ENCODE measurements around the gene HSD3B1. TPM values are rescaled to one million over a fixed set of nuclear protein-coding genes. Genes with fewer than 3 reads are reported as not detected.

The HSD3B1 gene
- polyA plus RNA-seq, 1 donor (not counting 4 experiments of a cell fraction or from before 2014, with no cell fraction given), result 0.34 TPM

- no peak overlapping the region for H3K4me2 ChIP-seq (ENCODE audit: control insufficient read depth, extremely low read depth, insufficient read depth, low read depth, low read length)
- H3K36me3 ChIP-seq (ENCODE audit: control insufficient read depth in 2 of 2, extremely low read depth in 1 of 2, insufficient read depth in 2 of 2, low read length in 2 of 2), result no peaks in the 10 kb centered on the region
- H3K4me3 ChIP-seq (ENCODE audit: control insufficient read depth in 2 of 3, extremely low read depth in 1 of 3, insufficient read depth in 2 of 3, low read depth in 1 of 3, low read length in 3 of 3), result no peak overlapping the region
- DNase-seq (ENCODE audit: low read depth, low spot score) (no peak), FAIRE-seq (no peak)
- H3K9ac ChIP-seq (ENCODE audit: control insufficient read depth, extremely low read depth, insufficient read depth, low read length), result no peak overlapping the region
- dilution Hi-C loops (cut with MboI; ENCODE audit: extremely low pct_ligation_motif_present, low sequenced_read_pairs), result no loop called here
- H4K20me1 ChIP-seq (ENCODE audit: control insufficient read depth, extremely low read depth, insufficient read depth, low read length), result no peaks in the 10 kb centered on the region
- peaks cover 6% of the 10 kb centered on the region for H3K4me1 ChIP-seq (ENCODE audit: control insufficient read depth, extremely low read depth, insufficient read depth, low read length)
- H3K9me3 ChIP-seq (ENCODE audit: control insufficient read depth, low read depth, low read length), result no peaks in the 10 kb centered on the region
- no peak overlapping the region for H3K27ac ChIP-seq (ENCODE audit: control insufficient read depth, insufficient read depth, low read length)
- no peaks in the 10 kb centered on the region for H3K79me2 ChIP-seq (ENCODE audit: control insufficient read depth, insufficient read depth, low read length)
- H3K27me3 ChIP-seq (ENCODE audit: control insufficient read depth, extremely low read depth, insufficient read depth, low read length), result peaks cover 3% of the 10 kb centered on the region
- H3K9me1 ChIP-seq (ENCODE audit: control insufficient read depth, extremely low read depth, insufficient read depth, low read length), result no peaks in the 10 kb centered on the region
- no peak overlapping the region for H2AFZ ChIP-seq (ENCODE audit: control insufficient read depth, low read length)
- TF ChIP-seq EZH2 (IDR thresholded peaks at IDR 0.05; ENCODE audit: low read length) (no peak), CTCF (optimal IDR thresholded peaks at IDR 0.05 in 1 of 3, IDR thresholded peaks at IDR 0.05 in 1 of 3, conservative IDR thresholded peaks at IDR 0.05 in 1 of 3; ENCODE audit: extremely low read depth in 1 of 3, insufficient read depth in 2 of 3, low read length in 3 of 3) (no peak)
Measured at GRCh38 chr1:119472080-119472818, 34.8 kb upstream of the HSD3B1 start.

DNA sequence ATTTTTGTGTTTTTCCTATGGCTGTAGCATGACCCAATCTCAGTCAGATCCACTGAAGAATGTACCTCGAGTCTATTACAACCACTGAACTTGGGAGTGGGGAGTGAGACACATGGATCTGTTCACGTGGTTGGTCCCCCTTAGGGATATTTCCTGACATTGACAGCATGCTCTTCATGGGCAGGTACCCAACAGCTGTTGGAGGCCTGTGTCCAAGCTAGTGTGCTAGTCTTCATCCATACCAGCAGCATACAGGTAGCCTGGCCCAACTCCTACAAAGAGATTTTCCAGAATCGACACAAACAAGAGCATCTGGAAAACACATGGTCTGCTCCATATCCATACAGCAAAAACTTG lies 34.2 kb upstream of the HSD3B1 start:
- dilution Hi-C loops (cut with MboI; ENCODE audit: extremely low pct_ligation_motif_present, low sequenced_read_pairs), result no loop called here
- FAIRE-seq (no peak), DNase-seq (ENCODE audit: low read depth, low spot score) (no peak)
- no peaks in the 10 kb centered on the region for H3K36me3 ChIP-seq (ENCODE audit: control insufficient read depth in 2 of 2, extremely low read depth in 1 of 2, insufficient read depth in 2 of 2, low read length in 2 of 2)
- no peaks in the 10 kb centered on the region for H3K9me1 ChIP-seq (ENCODE audit: control insufficient read depth, extremely low read depth, insufficient read depth, low read length)
- no peak overlapping the region for H2AFZ ChIP-seq (ENCODE audit: control insufficient read depth, low read length)
- H3K4me1 ChIP-seq (ENCODE audit: control insufficient read depth, extremely low read depth, insufficient read depth, low read length), result peaks cover under 1% of the 10 kb centered on the region
- H3K9ac ChIP-seq (ENCODE audit: control insufficient read depth, extremely low read depth, insufficient read depth, low read length), result no peak overlapping the region
- peaks cover 3% of the 10 kb centered on the region for H3K27me3 ChIP-seq (ENCODE audit: control insufficient read depth, extremely low read depth, insufficient read depth, low read length)
- no peaks in the 10 kb centered on the region for H3K79me2 ChIP-seq (ENCODE audit: control insufficient read depth, insufficient read depth, low read length)
- no peak overlapping the region for H3K27ac ChIP-seq (ENCODE audit: control insufficient read depth, insufficient read depth, low read length)
- no peak for TF ChIP-seq EZH2 (IDR thresholded peaks at IDR 0.05; ENCODE audit: low read length)
- no peak for TF ChIP-seq CTCF (optimal IDR thresholded peaks at IDR 0.05 in 1 of 3, IDR thresholded peaks at IDR 0.05 in 1 of 3, conservative IDR thresholded peaks at IDR 0.05 in 1 of 3; ENCODE audit: extremely low read depth in 1 of 3, insufficient read depth in 2 of 3, low read length in 3 of 3)
- H4K20me1 ChIP-seq (ENCODE audit: control insufficient read depth, extremely low read depth, insufficient read depth, low read length), result no peaks in the 10 kb centered on the region
- H3K9me3 ChIP-seq (ENCODE audit: control insufficient read depth, low read depth, low read length), result no peaks in the 10 kb centered on the region
- no peak overlapping the region for H3K4me2 ChIP-seq (ENCODE audit: control insufficient read depth, extremely low read depth, insufficient read depth, low read depth, low read length)
- no peak overlapping the region for H3K4me3 ChIP-seq (ENCODE audit: control insufficient read depth in 2 of 3, extremely low read depth in 1 of 3, insufficient read depth in 2 of 3, low read depth in 1 of 3, low read length in 3 of 3)

Data from keratinocyte (primary cell).